Smooth muscle cell (in vitro differentiated cells): Measurements from ENCODE around the gene WBP1L. TPM values are rescaled to one million over a fixed set of nuclear protein-coding genes. Genes with fewer than 3 reads are reported as not detected.
"Not testable (repeated sequence)": the region's sequence is repeated elsewhere in the genome, so short reads cannot be mapped to it uniquely, and the experiment has no call there.

ENCODE experiments used
- DNase-seq: peaks from one replicate; lab custom pipeline; 2025; ENCODE audit not compliant: unreplicated experiment; lab: John Stamatoyannopoulos, UW
- H2AFZ ChIP-seq: fragments of 200-600 bp; sonication (generic); 2 replicates; pipeline ENCODE4 v1.6.0; 2016; ENCODE audit warnings: antibody characterized with exemption, low read depth, mild to moderate bottlenecking
- H3F3A ChIP-seq: fragments of 200-600 bp; sonication (generic); 2 replicates; pipeline ENCODE4 v1.6.0; 2017; ENCODE audit warnings: antibody characterized with exemption, low read depth
- H3K27ac ChIP-seq: fragments of 200-600 bp; sonication (generic); 2 replicates; pipeline ENCODE4 v1.5.1; 2016; ENCODE audit warnings: low read depth, mild to moderate bottlenecking
- H3K27me3 ChIP-seq: fragments of 200-600 bp; sonication (generic); 2 replicates; pipeline ENCODE4 v1.6.1; 2016; ENCODE audit warnings: low read depth, mild to moderate bottlenecking
- H3K36me3 ChIP-seq: fragments of 200-600 bp; sonication (generic); 2 replicates; pipeline ENCODE4 v1.5.1; 2016; ENCODE audit warnings: low read depth
- H3K4me1 ChIP-seq: fragments of 200-600 bp; sonication (generic); 2 replicates; pipeline ENCODE4 v1.5.1; 2016; ENCODE audit warnings: low read depth
- H3K4me2 ChIP-seq: fragments of 200-600 bp; sonication (generic); 2 replicates; pipeline ENCODE4 v1.6.0; 2016; ENCODE audit warnings: mild to moderate bottlenecking
- H3K4me3 ChIP-seq: fragments of 200-600 bp; sonication (generic); 2 replicates; pipeline ENCODE4 v1.5.1; 2016; ENCODE audit warnings: mild to moderate bottlenecking
- H3K79me2 ChIP-seq: fragments of 200-600 bp; sonication (generic); 2 replicates; pipeline ENCODE4 v1.6.0; 2016; ENCODE audit warnings: low read depth, mild to moderate bottlenecking
- H3K9ac ChIP-seq: fragments of 200-600 bp; sonication (generic); 2 replicates; pipeline ENCODE4 v1.6.0; 2016; ENCODE audit warnings: low read depth
- H3K9me3 ChIP-seq: fragments of 200-600 bp; sonication (generic); replicated peaks from 2 replicates; pipeline ENCODE4 v1.5.1; 2016; ENCODE audit warnings: low read depth
- H4K20me1 ChIP-seq: fragments of 200-600 bp; sonication (generic); 2 replicates; pipeline ENCODE4 v1.6.0; 2016; ENCODE audit warnings: low read depth
- CTCF ChIP-seq: fragments of 200-600 bp; sonication (generic); IDR thresholded peaks from 2 replicates; pipeline ENCODE4 v1.5.1; 2017; ENCODE audit warnings: borderline replicate concordance, mild to moderate bottlenecking, antibody characterized with exemption; ENCODE audit not compliant: insufficient read depth, poor library complexity, severe bottlenecking
- WGBS: methylation state at CpG from one replicate; pipeline ENCODE4 v1.1.7; 2016; ENCODE audit warnings: low lambda C conversion rate; 5-methylcytosine and 5-hydroxymethylcytosine counted together
- polyA plus RNA-seq: library from polyadenylated mRNA; unstranded; fragments of >200 nt; fragmentation: Nextera tagmentation; extraction: Ambion mirVana; gene quantifications from 2 replicates; pipeline ENCODE4 v1.2.1, GENCODE V29; 2016
- total RNA-seq: library from RNA; depleted of rRNA; stranded (reverse); fragments of >200 nt; gene quantifications from 2 replicates; pipeline ENCODE4 v1.2.3, GENCODE V29; 2014

The WBP1L gene
- total and polyA plus RNA-seq, 2 experiments from 2014 or later, result 18.0 to 45.3 TPM

GRCh38 chr10:102815790-102816549 lies 72.2 kb downstream of the WBP1L start:
- H3K9ac ChIP-seq, result peak overlapping the region; percentile 31
- H3K4me2 ChIP-seq, result peak overlapping the region; percentile 28
- H3K9me3 ChIP-seq, result no peaks in the 10 kb centered on the region
- H3K79me2 ChIP-seq, result no peaks in the 10 kb centered on the region
- H3K4me1 ChIP-seq, result no peaks in the 10 kb centered on the region
- 70% methylated on average over 12 of the region's 12 CpGs for WGBS
- no peaks in the 10 kb centered on the region for H3K27me3 ChIP-seq
- DNase-seq, result no peak
- no peak for TF ChIP-seq CTCF
- no peak overlapping the region for H2AFZ ChIP-seq
- H3K27ac ChIP-seq, result peak overlapping the region; percentile 43
- no peak overlapping the region for H3K4me3 ChIP-seq
- H3K36me3 ChIP-seq, result no peaks in the 10 kb centered on the region
- peaks cover 5% of the 10 kb centered on the region for H4K20me1 ChIP-seq
- H3F3A ChIP-seq, result peaks cover 8% of the 10 kb centered on the region

- Histone ChIP-seq H3K27me3 (no peaks in the 10 kb centered on the region), H3K9ac (no peak overlapping the region), H2AFZ (no peak overlapping the region), H3K27ac (no peak overlapping the region), H3K4me3 (no peak overlapping the region), H3F3A (peaks cover 8% of the 10 kb centered on the region), H3K9me3 (no peaks in the 10 kb centered on the region), H3K79me2 (no peaks in the 10 kb centered on the region), H3K4me1 (no peaks in the 10 kb centered on the region), H3K36me3 (no peaks in the 10 kb centered on the region), H3K4me2 (no peak overlapping the region), H4K20me1 (peaks cover 5% of the 10 kb centered on the region)
- DNase-seq, result no peak
- WGBS, result 98% methylated on average over 3 of the region's 4 CpGs
- no peak for TF ChIP-seq CTCF
Measured at GRCh38 chr10:102817175-102817574, 73.4 kb downstream of the WBP1L start.

- H3K27ac ChIP-seq, result peak overlapping the region; percentile 60
- H3K4me2 ChIP-seq, result no peak overlapping the region
- no peaks in the 10 kb centered on the region for H3K36me3 ChIP-seq
- no peak for DNase-seq
- no peak overlapping the region for H2AFZ ChIP-seq
- peaks cover 1% of the 10 kb centered on the region for H3F3A ChIP-seq
- H3K27me3 ChIP-seq, result no peaks in the 10 kb centered on the region
- H3K9me3 ChIP-seq, result no peaks in the 10 kb centered on the region
- H4K20me1 ChIP-seq, result peaks cover 5% of the 10 kb centered on the region
- no peak for TF ChIP-seq CTCF
- H3K4me3 ChIP-seq, result no peak overlapping the region
- no peaks in the 10 kb centered on the region for H3K4me1 ChIP-seq
- H3K9ac ChIP-seq, result no peak overlapping the region
- 76% methylated on average over 6 of the region's 6 CpGs for WGBS
- no peaks in the 10 kb centered on the region for H3K79me2 ChIP-seq
Measured at GRCh38 chr10:102819054-102819453, 75.3 kb downstream of the WBP1L start.

GRCh38 chr10:102820008-102820407 lies 76.3 kb downstream of the WBP1L start:
- not testable (repeated sequence) for H3K4me3 ChIP-seq, H3K9ac ChIP-seq, H3K4me1 ChIP-seq, DNase-seq, H3K79me2 ChIP-seq, H3K36me3 ChIP-seq, H4K20me1 ChIP-seq, H3K4me2 ChIP-seq, H3K9me3 ChIP-seq, H3K27ac ChIP-seq, H3K27me3 ChIP-seq, H3F3A ChIP-seq, H2AFZ ChIP-seq
- WGBS, result 96% methylated on average over 5 of the region's 5 CpGs
